Upper lobe of left lung (tissue), 6 donors: ENCODE results near the gene TXNRD2. TPM values are rescaled to one million over a fixed set of nuclear protein-coding genes. Genes with fewer than 3 reads are reported as not detected.

Source experiments
- ATAC-seq, 2 donors: fragments of 200-7000 bp; cut with Tn5 transposase; one replicate each; pipeline ENCODE4 v1.9.1; 2022; ENCODE audit warnings: mild to moderate bottlenecking in 2 of 2, moderate library complexity in 2 of 2; ENCODE audit not compliant: low FRiP score in 2 of 2
- DNase-seq, 2 donors: peaks; one replicate each; pipeline ENCODE4 v3.0.0-alpha.2; 2019 to 2020
- H3K27ac ChIP-seq, 4 donors: fragments of 200-600 bp; sonication (generic); one replicate each; pipeline ENCODE4 v1.5.1; 2016 to 2019
- H3K27me3 ChIP-seq, 4 donors: fragments of 200-600 bp; sonication (generic); one replicate each; pipeline ENCODE4 v1.5.1; 2017 to 2019
- H3K36me3 ChIP-seq, 4 donors: fragments of 200-600 bp; sonication (generic); one replicate each; pipeline ENCODE4 v1.5.1; 2016 to 2019
- H3K4me1 ChIP-seq, 4 donors: fragments of 200-600 bp; sonication (generic); one replicate each; pipeline ENCODE4 v1.5.1; 2018 to 2019
- H3K4me3 ChIP-seq, 4 donors: fragments of 200-600 bp; sonication (generic); one replicate each; pipeline ENCODE4 v1.5.1; 2017 to 2019; ENCODE audit warnings: mild to moderate bottlenecking in 2 of 4, moderate library complexity in 1 of 4
- H3K9me3 ChIP-seq, 4 donors: fragments of 200-600 bp; sonication (generic); one replicate each; pipeline ENCODE4 v1.5.1; 2018 to 2019
- CTCF ChIP-seq, 6 experiments: fragments of 450-650 bp in 4 of 6; fragments of 200-600 bp in 2 of 6; sonication (generic) in 2 of 6; IDR thresholded peaks; one replicate each; pipeline ENCODE4 v1.5.1; 2016 to 2019; ENCODE audit warnings: antibody characterized with exemption in 6 of 6
- EP300 ChIP-seq, 4 donors: sonication (generic); formaldehyde crosslinking; IDR thresholded peaks; one replicate each; pipeline ENCODE4 v1.5.1; 2017; ENCODE audit warnings: antibody characterized with exemption in 4 of 4, control low read depth in 2 of 4
- POLR2A ChIP-seq, 4 donors: fragments of 450-650 bp; IDR thresholded peaks; one replicate each; pipeline ENCODE4 v1.5.1; 2016 to 2017; ENCODE audit warnings: antibody characterized with exemption in 4 of 4, mild to moderate bottlenecking in 2 of 4
- POLR2AphosphoS5 ChIP-seq, 2 donors: sonication (generic); formaldehyde crosslinking; IDR thresholded peaks; one replicate each; pipeline ENCODE4 v1.5.1; 2017; ENCODE audit warnings: antibody characterized with exemption in 2 of 2
- WGBS, 2 donors: methylation state at CpG; one replicate each; pipeline ENCODE4 v1.1.5; 2017 to 2018; 5-methylcytosine and 5-hydroxymethylcytosine counted together
- total RNA-seq, 6 donors: library from RNA; depleted of rRNA in 4 of 6; stranded (reverse); fragments of >200 nt in 4 of 6; gene quantifications; one replicate each; pipeline versions ENCODE4 v1.1.0 to v1.2.1, GENCODE V29; 2016 to 2021
- donor health status: DM: no; HTN: no; CAD: no; lungs with moderate emphysema.
- donor health status: DM: no; HTN: yes; CAD: no; lungs with severe emphysema.

Gene TXNRD2
- total RNA-seq, 6 donors from 2014 or later = 29.6 to 78.6 (median 49.3) TPM

GRCh38 chr22:19844377-19845053 lies 97.1 kb downstream of the TXNRD2 start:
- WGBS, 2 donors = 15 to 16% methylated on average over 5 to 14 of the region's 18 CpGs
- DNase-seq = peak; percentile 72 to 84
- Histone ChIP-seq H3K9me3 (no peaks in the 10 kb centered on the region), H3K4me3 (peak overlapping the region in 1 of 4 donors; percentile 5), H3K27me3 (no peaks in the 10 kb centered on the region), H3K27ac (peak overlapping the region; percentile 62 to 91 (median 70)), H3K36me3 (no peaks in the 10 kb centered on the region), H3K4me1 (peaks cover 26 to 41% (median 39%) of the 10 kb centered on the region in 4 donors)
- peak; percentile 71 to 75 for ATAC-seq
- TF ChIP-seq EP300 (IDR thresholded peaks at IDR 0.05) (peak in 1 of 4 donors; percentile 44), CTCF (IDR thresholded peaks at IDR 0.05) (peak in 1 of 6 experiments; percentile 30), POLR2AphosphoS5 (IDR thresholded peaks at IDR 0.05) (peak in 1 of 2 donors; percentile 88), POLR2A (IDR thresholded peaks at IDR 0.05) (peak in 1 of 4 donors; percentile 24)

- no peak for TF ChIP-seq POLR2AphosphoS5 (IDR thresholded peaks at IDR 0.05)
- no peak for TF ChIP-seq EP300 (IDR thresholded peaks at IDR 0.05)
- TF ChIP-seq CTCF (IDR thresholded peaks at IDR 0.05) = no peak
- no peak for TF ChIP-seq POLR2A (IDR thresholded peaks at IDR 0.05)
- Histone ChIP-seq H3K27ac (peak overlapping the region; percentile 62 to 91 (median 70)), H3K9me3 (no peaks in the 10 kb centered on the region), H3K4me3 (no peak overlapping the region), H3K4me1 (peaks cover 26 to 37% (median 34%) of the 10 kb centered on the region in 4 donors), H3K36me3 (no peaks in the 10 kb centered on the region), H3K27me3 (no peaks in the 10 kb centered on the region)
- peak in 1 of 2 donors; percentile 63 for DNase-seq
- 34 to 52% methylated on average over 3 to 11 of the region's 11 CpGs for WGBS, 2 donors
- ATAC-seq = peak; percentile 6 to 8
Observed at GRCh38 chr22:19843857-19844376, 97.7 kb downstream of the TXNRD2 start.

- peak overlapping the region; percentile 62 to 91 (median 70) for H3K27ac ChIP-seq
- H3K9me3 ChIP-seq = no peaks in the 10 kb centered on the region
- no peak overlapping the region for H3K4me3 ChIP-seq
- no peak for TF ChIP-seq POLR2AphosphoS5 (IDR thresholded peaks at IDR 0.05)
- no peak for TF ChIP-seq CTCF (IDR thresholded peaks at IDR 0.05)
- no peak for TF ChIP-seq EP300 (IDR thresholded peaks at IDR 0.05)
- TF ChIP-seq POLR2A (IDR thresholded peaks at IDR 0.05) = no peak
- no peaks in the 10 kb centered on the region for H3K27me3 ChIP-seq
- H3K36me3 ChIP-seq = no peaks in the 10 kb centered on the region
- DNase-seq = peak in 1 of 2 donors; percentile 62
- no peak for ATAC-seq
- peaks cover 26 to 31% (median 28%) of the 10 kb centered on the region in 4 donors for H3K4me1 ChIP-seq
- 74 to 80% methylated on average over 17 to 27 of the region's 27 CpGs for WGBS, 2 donors
Observed at GRCh38 chr22:19843107-19843856, 98.3 kb downstream of the TXNRD2 start.

GRCh38 chr22:19842393-19843106 lies 99.1 kb downstream of the TXNRD2 start:
- peak in 1 of 2 donors; percentile 43 for DNase-seq
- TF ChIP-seq POLR2AphosphoS5 (IDR thresholded peaks at IDR 0.05) (no peak), POLR2A (IDR thresholded peaks at IDR 0.05) (no peak), EP300 (IDR thresholded peaks at IDR 0.05) (no peak), CTCF (IDR thresholded peaks at IDR 0.05) (no peak)
- Histone ChIP-seq H3K9me3 (no peaks in the 10 kb centered on the region), H3K4me3 (no peak overlapping the region), H3K27me3 (no peaks in the 10 kb centered on the region), H3K27ac (peak overlapping the region in 2 of 4 donors; percentile 64 to 91), H3K4me1 (peaks cover 23 to 26% (median 26%) of the 10 kb centered on the region in 4 donors), H3K36me3 (no peaks in the 10 kb centered on the region)
- WGBS, 2 donors = 92 to 93% methylated on average over 6 to 12 of the region's 12 CpGs
- ATAC-seq = no peak
